Iris pigment epithelial cell (primary cell): ENCODE results near the gene NKX2-2.
A peak's percentile ranks its signal among the peaks of the same experiment; 100 is the strongest.
"Not testable (repeated sequence)": the region's sequence is repeated elsewhere in the genome, so short reads cannot be mapped to it uniquely, and the experiment has no call there.

Experiments used
- DNase-seq: peaks from one replicate; pipeline ENCODE4 v3.0.0-alpha.2; 2011; ENCODE audit warnings: low read depth

The NKX2-2 gene

DNA sequence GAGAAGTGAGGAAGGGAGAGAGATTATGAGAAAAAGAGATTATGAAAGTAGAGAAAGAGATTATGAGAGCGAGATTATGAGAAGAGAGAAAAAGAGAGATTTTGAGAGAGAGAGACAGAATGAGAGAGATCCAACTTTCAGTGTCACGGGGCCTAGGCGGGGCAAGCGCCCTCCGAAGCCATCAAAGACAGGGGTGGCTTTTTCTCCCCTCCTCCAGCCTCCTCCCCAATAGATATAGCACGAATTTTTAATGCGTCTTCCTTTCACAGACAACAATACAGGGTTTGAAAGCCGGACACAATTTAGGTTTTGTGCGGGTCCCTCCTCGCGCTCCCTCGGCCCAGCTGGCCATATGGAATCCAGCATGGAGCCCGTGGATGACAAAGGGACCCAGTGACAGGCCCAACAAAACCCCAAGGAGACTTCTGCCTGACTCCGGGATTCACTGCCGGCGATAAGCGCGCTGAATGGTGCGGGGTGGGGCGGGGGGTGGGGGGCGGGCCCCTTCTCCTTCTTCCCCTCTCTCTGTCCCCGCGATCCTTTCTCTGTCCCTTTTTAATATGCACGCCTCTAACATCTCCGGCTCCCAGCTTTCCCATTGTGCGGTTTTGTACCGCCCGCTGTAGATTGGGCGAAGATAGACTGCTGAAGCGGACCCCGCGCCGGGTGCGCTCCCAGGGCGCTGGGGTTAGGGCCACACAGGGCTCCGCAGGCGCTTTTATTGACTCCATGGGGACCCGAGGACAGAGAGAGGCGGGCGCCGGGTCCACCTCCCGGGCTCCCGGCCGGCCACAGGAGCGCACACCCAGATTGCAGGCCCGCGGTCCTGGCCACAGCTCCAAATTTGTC, 5.4 kb downstream of the NKX2-2 start:
- no peak for DNase-seq

DNA sequence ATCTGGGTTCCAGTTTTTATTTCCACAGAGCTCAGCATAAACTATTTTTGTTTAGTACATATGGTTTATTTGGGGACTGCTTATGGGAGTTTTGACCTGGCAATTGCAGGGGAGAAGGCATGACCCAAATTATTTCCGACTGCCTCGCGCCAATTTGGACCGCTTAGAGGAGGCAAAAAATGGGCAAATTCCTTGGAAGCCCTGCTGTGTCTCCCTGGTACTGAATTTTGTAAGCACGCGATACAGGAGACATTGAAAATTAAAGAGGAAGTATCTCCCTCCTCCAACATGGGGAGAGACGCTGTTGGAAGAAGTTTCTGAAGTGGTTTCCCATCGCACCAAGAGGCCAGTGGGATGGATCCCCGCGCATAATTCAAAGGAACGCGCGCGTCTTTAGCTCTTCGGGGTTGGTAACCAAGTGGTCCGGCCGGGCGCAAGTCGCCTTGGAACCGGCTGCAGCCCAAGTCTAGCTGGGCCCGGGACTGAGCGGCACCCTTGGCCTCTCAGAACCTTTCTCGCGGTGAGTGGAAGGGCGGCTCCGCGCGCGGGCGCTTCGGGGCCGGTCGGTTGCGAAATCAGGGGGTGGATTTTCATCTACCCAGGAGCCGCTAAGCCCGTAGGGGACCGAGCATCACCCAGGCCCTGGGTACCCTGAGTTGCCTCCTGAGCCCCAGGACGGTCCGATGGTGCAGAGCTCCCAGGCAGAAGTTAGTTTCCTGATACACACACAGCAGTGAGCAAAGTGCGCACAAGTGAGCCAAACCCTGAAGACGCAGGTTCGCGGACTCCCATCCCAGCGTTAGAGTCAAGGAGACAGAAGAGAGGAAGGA, 6.2 kb downstream of the NKX2-2 start:
- no peak for DNase-seq

DNA sequence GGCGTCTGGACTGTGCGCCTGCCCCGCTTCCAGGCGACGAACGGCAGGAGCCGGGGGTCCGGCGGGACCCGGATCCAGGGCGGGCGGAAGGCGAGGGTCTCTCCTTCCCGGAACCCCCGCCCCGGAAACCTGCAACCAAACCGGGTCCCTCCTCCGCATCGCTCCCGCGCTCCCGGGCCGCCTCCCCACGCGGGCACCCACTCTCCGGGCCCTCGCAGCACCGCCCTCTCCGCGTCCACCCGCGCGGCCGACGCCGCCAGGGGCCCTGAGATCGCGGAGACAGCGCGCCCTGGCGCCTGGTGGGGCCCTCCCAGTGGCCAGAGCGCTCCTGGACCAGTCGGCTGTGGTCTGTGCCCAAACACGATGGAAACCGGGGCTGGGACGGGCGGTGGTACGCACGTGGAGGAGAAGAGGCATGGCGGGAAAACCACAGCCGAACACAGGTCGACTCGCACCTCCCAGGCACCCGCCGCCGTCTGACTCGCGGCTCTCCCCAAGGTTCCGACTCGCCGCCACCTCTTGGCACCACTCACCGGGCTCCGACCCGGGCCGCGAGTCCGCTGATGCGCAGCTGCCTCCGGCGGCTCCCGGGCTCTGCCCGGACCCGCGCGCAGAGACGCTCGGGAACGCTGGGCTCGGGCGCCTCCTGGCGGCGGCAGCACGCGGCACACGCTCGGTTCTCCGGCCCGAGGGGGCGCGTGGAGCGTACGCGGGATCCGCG, 7.9 kb downstream of the NKX2-2 start:
- DNase-seq, result peak; percentile 36

DNA sequence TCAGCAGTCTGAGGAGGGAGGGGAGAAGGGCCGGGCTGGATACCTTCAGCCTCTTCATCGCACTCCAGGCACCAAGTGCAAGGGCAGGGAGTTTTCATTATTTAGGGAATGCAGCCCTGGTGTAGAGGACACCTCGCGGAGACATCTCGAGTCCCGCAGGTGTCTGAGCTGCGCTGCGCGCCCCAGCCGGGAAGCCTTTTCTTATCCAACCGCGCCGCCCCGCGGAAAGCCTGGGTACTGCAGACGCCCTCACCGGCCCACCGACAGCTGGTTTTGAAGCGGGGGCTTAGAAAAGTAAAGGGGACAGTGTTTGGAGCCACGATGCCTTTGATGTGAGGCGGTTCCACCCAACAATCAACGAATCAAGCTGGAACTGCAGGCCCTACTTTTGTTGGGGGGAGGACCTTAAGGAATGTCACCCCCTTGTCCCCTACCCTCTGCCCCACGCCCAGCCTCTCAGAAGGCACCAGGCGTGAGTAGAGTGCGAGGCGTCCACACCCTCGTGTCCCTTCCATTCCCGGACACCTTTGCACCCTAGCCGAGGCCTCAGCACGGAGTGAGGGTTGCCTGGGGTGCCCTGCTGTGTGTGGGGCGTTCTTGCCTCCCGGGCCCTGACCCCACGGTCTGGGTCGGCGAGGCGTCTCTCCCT, 8.6 kb downstream of the NKX2-2 start:
- DNase-seq, result peak; percentile 27

DNA sequence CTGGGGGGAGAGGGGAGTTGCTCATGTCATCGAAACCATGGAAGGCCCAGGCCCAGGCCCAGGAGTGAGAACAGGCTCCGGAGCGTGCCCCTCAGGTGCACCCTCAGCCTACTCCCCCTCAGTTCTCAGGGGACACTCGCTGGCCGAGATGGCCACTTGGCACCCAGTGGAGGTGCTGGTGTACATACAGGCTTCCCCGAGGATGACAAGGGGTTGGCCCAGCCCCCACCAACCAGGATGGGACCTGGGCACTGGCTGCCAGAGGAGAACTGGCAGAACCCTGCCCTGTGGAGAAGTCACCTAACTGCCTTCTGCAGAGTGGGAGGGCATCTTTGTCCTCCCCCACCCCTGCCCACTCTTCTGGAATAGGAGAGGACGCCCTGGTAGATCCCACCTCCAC, 9.5 kb downstream of the NKX2-2 start:
- no peak for DNase-seq

DNA sequence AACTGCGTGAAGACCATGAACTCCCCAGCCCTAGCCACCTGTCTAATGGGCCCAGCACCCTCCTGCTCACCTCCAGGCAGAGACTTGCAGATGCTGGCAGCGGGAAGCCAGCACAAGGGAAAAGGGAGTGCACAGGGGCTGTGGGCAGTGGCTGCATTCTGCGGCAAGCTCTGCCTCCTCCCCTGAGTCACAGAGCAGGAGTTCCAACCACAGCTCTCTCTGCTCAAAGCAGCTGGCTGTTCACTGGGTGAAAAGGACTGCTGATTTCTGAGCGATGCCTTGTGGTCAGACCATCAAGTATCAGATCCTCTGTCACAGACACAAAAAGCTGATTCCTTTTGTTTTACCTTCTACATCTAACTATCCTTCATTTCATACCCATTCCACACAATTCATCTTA, 10.5 kb downstream of the NKX2-2 start:
- DNase-seq, result peak; percentile 37

DNA sequence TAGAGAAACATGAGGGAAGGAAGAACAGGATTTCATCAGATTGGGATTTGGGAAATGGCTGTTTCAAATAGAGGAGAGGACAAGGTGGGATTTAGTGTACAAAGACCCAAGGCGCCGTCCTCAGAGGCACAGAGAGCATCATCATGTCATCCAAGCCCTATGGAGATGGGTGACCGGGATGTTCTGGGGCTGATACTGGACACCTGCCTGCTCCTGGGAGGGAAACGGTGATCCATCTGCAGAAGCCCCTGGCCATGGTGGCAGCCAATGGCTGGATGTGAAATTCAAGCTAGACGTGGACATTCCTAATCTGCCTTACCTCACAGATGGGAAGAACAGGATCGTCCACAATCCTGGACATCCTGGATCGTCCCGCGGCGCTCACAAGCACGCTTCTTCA, 12.7 kb downstream of the NKX2-2 start:
- DNase-seq, result no peak

DNA sequence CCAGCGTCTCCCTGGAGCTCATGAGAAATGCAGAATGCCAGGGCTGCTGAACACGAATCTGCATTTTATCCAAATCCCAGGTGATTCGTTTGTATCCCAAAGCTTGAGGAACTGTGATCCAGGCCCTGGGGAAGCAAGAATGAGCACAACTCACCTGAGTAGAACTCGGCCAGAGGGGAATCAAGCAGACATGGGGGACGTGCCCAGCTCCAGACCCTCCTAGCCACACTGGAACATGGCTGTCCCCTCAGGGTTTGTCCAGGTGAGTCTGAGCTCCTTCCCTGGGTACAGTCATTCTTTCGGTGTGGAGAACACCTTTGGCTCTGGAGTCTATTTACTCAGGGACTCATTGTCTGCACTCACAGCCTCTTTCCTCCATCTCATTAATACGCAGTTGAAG, 13.3 kb downstream of the NKX2-2 start:
- no peak for DNase-seq

DNA sequence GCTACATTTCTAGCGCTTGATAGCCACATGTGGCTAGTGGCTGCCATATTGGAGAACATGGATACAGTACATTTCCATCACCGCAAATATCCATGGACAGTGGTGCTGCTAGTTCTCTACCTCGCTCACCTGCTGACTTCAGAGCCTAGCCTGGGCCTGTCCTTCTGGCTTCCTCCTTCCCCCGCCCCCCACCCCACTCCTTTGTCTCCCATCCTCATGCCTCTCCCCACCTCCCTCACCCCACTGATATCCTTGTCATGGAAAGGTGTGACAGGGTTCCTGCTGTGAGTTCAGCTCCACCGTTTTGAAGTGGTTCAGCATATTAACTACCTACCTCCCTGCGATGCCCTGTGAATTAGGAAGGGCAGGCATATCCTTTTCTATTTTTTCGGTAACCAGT, 14.2 kb downstream of the NKX2-2 start:
- DNase-seq, result no peak

DNA sequence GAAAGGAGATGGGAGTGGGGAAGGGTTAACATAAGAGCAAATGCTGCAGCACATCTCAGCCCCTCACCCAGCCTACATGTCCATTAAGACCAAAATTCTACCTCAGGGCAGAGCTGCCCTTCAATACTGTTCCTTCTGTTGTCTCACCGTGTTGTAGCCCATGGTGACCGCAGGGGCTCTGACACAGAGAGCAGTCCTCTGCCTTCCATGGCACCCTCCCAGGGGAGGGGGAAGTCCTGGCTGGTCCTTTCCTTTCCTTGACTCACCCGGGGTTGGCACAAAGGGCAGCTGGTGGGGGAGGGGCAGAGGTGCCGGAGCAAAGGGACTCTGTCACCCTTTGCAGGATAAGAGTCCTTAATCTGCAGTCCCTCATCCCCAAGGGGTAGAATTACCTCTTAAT, 15.2 kb downstream of the NKX2-2 start:
- DNase-seq, result no peak

DNA sequence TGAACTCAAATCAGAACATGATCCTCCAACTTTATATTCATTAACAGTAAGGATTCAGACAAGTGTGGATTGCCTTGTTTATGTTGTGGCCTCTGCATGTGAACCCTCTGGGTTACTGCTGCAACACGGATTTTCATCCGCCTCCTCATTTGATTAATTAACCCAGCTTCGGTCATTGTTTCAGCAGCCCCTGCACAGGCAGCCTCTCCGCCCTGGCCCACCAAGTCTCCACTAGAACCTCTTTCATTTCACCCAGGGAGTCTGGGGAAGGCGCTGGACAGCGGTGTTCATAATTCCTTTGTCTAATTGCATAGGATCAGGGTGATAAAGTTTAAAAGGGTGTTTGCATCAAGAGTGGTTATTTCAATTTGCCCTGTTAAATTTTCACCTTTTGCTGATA, 15.7 kb downstream of the NKX2-2 start:
- DNase-seq, result no peak

DNA sequence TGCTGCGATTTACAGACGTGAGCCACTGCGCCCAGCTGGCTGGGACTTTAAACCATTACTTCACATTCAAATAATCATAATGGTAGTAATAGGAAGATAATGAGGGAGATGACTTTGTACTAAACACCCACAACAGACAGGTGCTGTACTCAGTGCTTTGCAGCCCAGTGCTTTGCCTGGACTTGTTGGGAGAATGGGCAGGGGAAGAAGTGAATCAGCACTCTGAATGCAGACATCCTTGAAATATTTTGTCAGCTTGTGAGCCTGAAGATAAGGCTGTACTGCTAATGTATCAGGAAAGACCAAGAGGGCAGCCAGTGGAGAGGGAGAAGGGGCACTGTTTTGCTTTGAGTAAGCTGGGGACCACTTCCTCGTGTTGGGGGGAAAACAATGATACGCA, 17.4 kb downstream of the NKX2-2 start:
- peak; percentile 26 for DNase-seq

DNA sequence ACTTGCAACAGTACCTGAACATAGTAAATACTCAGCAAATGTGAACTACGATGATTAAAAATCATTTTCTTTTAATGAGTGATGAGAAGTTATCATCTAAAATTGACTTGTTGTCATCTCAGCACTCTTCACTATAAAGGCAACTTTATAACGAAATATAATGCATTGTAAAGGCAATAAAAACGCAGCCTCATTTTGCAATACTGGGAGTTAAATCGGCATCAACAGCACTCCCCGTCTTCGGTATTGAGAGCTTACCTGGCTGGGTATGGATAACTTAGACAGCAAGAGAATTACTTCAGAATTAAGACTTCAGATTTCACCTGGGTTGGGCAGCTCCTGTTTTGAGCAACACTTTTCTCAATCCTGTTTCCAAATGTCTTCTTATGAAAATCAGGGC, 20.8 kb downstream of the NKX2-2 start:
- no peak for DNase-seq

DNA sequence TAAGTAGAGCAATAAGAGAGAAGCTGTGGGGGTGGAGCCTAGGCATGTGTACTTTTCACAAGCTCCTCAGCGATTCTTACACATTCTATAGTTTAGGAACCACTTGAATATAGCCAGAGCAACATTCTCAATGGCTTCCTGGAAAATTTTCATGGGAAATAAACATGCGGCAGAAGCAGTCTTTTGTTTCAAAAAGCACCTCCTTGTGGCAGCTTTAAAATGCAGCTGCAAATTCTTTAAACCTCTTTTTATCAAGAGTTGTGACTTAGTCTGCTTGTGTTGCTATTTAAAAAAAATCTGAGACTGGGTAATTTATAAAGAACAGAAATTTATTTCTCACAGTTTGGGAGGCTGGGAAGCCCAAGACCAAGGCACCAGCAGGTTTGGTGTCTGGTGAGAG, 23.8 kb downstream of the NKX2-2 start:
- DNase-seq, result peak; percentile 28

DNA sequence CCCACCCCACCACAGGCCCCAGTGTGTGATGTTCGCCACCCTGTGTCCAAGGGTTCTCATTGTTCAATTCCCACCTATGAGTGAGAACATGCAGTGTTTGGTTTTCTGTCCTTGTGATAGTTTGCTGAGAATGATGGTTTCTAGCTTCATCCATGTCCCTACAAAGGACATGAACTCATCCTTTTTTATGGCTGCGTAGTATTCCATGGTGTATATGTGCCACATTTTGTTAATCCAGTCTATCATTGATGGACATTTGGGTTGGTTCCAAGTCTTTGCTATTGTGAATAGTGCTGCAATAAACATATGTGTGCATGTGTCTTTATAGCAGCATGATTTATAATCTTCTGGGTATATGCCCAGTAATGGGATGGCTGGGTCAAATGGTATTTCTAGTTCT, 33.7 kb downstream of the NKX2-2 start:
- not testable (repeated sequence) for DNase-seq

DNA sequence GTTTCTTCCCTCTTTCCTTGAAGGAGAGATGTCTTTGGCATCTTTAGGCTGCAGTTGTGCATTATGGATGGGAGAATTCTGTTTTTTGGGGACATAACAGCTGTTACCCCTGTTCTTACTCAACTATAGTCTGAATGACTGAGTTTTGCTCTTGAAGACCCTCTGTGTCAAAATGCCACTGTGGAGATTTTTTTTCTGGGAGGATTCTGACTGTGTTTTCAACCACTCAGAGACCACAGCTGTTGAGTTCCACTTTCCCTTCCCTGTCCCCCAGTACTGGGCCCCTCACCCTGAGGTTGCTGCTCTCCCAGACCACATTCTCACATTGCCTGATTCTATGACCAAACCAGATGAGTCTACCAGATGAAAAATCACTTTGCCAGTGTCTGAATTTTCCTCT, 48.1 kb downstream of the NKX2-2 start:
- no peak for DNase-seq

DNA sequence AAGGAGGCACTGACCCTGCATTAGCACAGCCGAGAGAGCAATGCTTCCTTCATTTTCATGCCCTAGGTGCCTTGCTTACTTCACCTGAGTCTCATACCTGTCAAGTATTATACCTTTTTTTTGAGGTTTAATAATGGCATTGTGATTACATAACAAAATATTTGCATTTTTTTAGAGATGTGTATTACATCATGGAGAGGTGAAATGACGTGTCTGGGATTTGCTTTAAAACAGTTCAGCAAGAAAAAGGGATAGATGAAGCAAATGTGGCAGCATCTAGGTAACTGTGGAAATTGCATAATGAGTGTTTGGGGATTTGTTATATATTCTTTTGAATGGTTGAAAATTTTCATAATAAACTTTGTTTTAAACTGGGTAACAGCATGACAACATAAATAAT, 48.9 kb downstream of the NKX2-2 start:
- no peak for DNase-seq
